H54 (cell line): ENCODE data around the gene KRTAP13-1.
A peak's percentile ranks its signal among the peaks of the same experiment; 100 is the strongest.

Experiments used
- DNase-seq: peaks from one replicate; pipeline ENCODE4 v3.0.0; 2011; ENCODE audit warnings: low spot score, mixed read lengths; ENCODE audit not compliant: insufficient read length
- FAIRE-seq: peaks from 3 replicates; lab custom pipeline; 2011; peaks lifted over from hg19 to GRCh38; lab: Jason Lieb, UNC
- POLR2A ChIP-seq: IDR thresholded peaks from 2 replicates; pipeline ENCODE4 v1.6.1; 2011; ENCODE audit warnings: low read depth, mild to moderate bottlenecking, low read length

Gene KRTAP13-1

DNA sequence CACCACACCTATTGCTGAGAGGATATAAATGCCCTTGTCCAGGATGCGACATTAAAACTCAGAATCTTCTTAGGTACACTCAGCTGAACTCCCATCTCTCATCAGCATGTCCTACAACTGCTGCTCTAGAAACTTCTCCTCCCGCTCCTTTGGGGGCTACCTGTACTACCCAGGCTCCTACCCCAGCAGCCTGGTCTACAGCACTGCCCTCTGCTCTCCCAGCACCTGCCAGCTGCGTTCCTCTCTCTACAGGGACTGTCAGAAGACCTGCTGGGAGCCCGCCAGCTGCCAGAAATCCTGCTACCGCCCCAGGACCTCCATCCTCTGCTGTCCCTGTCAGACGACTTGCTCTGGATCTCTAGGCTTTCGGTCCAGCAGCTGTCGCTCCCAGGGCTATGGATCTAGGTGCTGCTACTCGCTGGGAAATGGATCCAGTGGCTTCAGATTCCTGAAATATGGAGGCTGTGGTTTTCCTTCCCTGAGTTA is 34.4 kb downstream of the KRTAP13-1 start, which contains the start of gene KRTAP13-4:
KRTAP13-4 (plus strand) TSS at position 51 of the 486 bp plus-strand sequence; CDS start at position 107, 56 bp downstream.
- TF ChIP-seq POLR2A: no peak
- no peak for FAIRE-seq
- DNase-seq: no peak

DNA sequence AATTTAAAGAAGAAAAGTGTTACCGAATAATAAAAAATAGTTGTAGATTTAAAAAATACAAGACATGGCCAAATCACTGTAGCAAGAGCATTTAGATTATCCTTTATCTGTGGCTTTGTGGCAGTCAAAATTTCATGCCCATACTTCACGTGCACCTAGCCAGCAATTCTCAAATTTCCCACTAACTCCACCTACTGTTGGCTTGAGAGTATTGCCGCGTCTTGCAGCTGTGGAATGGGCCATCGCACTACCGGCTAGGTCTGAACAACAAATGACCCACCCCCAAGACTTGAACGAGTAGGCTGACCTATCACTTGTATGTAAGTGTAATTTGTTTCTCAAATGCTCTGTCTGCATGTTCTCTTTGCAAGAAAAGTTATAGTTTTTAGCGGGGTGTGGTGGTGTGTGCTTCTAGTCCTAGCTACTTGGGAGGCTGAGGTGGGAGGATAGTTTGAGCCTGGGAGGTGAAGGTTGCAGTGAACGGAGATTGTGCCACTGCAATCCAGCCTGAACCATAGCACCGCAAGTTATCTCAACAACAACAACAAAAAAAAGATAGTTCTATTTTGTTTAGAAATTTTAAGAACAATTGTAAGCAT is 38.3 kb downstream of the KRTAP13-1 start:
- FAIRE-seq (peak; percentile 90), DNase-seq (peak; percentile 4)
- TF ChIP-seq POLR2A: no peak

DNA sequence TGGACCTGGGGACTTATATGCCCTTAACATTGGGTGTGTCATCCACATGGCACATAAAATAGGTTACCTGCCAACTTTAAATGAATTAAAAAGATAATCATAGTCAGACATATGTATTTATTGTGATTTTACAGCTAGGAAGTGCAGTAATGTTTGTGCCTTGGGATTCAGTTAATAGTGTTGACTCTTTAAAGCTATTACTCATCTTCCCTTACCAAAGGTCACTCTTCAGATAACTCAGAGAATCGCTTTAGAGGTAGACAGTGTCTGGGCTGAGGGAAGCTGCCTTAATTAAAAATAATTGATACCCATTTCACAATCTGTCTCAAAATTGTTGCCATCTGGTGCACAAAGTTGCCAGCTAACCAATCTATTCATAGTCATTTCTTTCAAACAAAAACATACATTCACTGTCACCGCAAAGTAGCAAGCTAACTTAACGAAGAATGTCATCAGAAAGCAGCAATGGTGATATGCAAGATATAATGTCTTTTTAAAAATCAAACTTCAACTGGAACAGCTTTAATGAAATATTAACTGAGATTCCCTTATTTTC is 41.3 kb downstream of the KRTAP13-1 start:
- DNase-seq: no peak
- no peak for TF ChIP-seq POLR2A
- FAIRE-seq: no peak

DNA sequence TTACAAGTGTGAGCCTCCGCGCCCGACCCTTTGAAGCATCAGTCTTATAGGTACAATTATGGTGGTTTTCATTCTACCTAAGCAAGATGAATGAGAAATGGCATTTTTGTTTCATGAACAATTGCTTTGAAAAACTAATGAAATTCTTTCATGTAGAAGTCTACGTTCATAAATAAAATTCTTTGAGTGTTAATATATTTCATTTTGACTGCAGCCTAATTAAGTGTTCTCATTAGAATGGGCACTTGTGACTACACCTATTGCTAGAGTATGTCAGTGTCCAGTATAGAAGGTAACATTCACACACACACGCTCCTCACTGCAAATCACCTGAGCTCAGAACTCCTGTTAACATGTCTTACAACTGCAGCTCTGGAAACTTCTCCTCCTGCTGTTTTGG is 44.1 kb downstream of the KRTAP13-1 start, which contains the start of gene KRTAP15-1:
KRTAP15-1 (plus strand) TSS at position 301 of the 400 bp plus-strand sequence; CDS start at position 354, 53 bp downstream.
- FAIRE-seq: no peak
- TF ChIP-seq POLR2A: no peak
- no peak for DNase-seq

DNA sequence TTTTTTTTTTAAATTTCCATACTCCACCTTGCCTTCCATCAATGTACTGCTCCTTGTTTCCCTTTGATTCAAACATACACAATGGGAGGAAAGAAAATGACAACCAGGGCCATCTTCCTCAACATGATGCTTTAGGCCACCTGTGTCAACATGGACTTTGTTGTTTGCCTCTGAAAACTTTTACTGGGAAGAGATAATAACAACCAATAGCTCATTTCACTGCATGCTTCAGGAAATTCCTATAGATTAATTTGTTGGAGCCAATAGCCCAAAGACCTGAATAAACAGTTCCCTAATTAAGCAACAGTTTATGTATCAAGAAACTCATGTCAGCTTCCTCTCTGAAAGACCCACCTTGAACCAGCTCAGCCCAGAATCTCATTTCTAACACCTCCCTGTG is 47.4 kb downstream of the KRTAP13-1 start:
- FAIRE-seq (no peak), DNase-seq (no peak)
- TF ChIP-seq POLR2A: no peak

DNA sequence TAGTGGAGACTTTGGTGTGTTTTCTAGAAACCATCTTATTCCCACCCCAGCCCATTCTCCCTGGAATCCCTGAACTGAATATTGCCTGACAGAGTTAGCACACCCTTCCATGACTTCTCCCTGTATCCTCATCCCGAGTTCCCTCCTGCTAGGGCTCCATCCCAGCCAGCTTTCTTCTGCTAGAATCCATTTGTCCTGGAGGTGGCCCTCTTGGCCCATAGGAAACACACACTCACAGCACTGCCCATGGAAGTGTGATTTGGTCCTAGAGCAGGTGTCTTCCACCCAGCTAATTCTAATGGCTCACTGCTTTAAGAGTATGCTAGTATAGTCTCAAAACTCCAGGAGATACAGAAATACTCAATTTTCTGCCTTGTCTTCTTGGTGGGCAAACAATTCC is 48.4 kb downstream of the KRTAP13-1 start:
- FAIRE-seq (no peak), DNase-seq (no peak)
- TF ChIP-seq POLR2A: no peak
